ENCODE results near the gene NRXN3.

NRXN3 gene

GRCh38 chr14:79916892-79917291 is 1746.7 kb downstream of the NRXN3 start:
- H3K4me3 ChIP-seq (ENCODE audit: insufficient read depth, low read length, poor library complexity, severe bottlenecking), result no peak overlapping the region
- no peak overlapping the region for H2AFZ ChIP-seq (ENCODE audit: low read depth, low read length, severe bottlenecking)
- H3K9me2 ChIP-seq (replicated peaks; ENCODE audit: insufficient read depth, low read length), result no peaks in the 10 kb centered on the region
- no peaks in the 10 kb centered on the region for H4K20me1 ChIP-seq (ENCODE audit: low read depth, low read length)
- no peak overlapping the region for H3K27ac ChIP-seq (ENCODE audit: low read depth, low read length)
- H3K9ac ChIP-seq (ENCODE audit: low read length), result no peak overlapping the region
- no peak for TF ChIP-seq CTCF (IDR thresholded peaks at IDR 0.05; ENCODE audit: insufficient read depth, low read length, poor library complexity, severe bottlenecking)
- TF ChIP-seq EZH2phosphoT487 (conservative IDR thresholded peaks at IDR 0.05; ENCODE audit: low read length), result no peak
- H3K36me3 ChIP-seq (ENCODE audit: low read length), result no peaks in the 10 kb centered on the region
- no peaks in the 10 kb centered on the region for H3F3A ChIP-seq (ENCODE audit: insufficient read depth)
- no peaks in the 10 kb centered on the region for H3K9me3 ChIP-seq (ENCODE audit: insufficient read depth, low read length)
- H3K4me2 ChIP-seq (ENCODE audit: low read depth, low read length, poor library complexity, severe bottlenecking), result no peak overlapping the region
- H3K79me2 ChIP-seq (ENCODE audit: insufficient read depth, low read length), result no peaks in the 10 kb centered on the region
- no peaks in the 10 kb centered on the region for H3K27me3 ChIP-seq (ENCODE audit: low read length)
